ENCODE data around the gene GAS2.

The GAS2 gene

GRCh38 chr11:22674470-22675439 is 8.3 kb downstream of the GAS2 start:
- no peak for DNase-seq (ENCODE audit: low read depth in 2 of 2)

GRCh38 chr11:22677153-22677903 is 10.9 kb downstream of the GAS2 start:
- DNase-seq (ENCODE audit: low read depth in 2 of 2): no peak

GRCh38 chr11:22680628-22681027 is 14.2 kb downstream of the GAS2 start:
- no peak for DNase-seq (ENCODE audit: low read depth in 2 of 2)

- DNase-seq (ENCODE audit: low read depth in 2 of 2): no peak
Measured at GRCh38 chr11:22681281-22681812, 14.9 kb downstream of the GAS2 start.

- DNase-seq (ENCODE audit: low read depth in 2 of 2): no peak
Measured at GRCh38 chr11:22684082-22684481, 17.7 kb downstream of the GAS2 start.

GRCh38 chr11:22685111-22685510 is 18.7 kb downstream of the GAS2 start:
- DNase-seq (ENCODE audit: low read depth in 2 of 2): no peak

GRCh38 chr11:22688914-22689313 is 22.5 kb downstream of the GAS2 start:
- no peak for DNase-seq (ENCODE audit: low read depth in 2 of 2)

- DNase-seq (ENCODE audit: low read depth in 2 of 2): no peak
Measured at GRCh38 chr11:22690257-22690656, 23.8 kb downstream of the GAS2 start.

GRCh38 chr11:22690871-22691270 is 24.5 kb downstream of the GAS2 start:
- DNase-seq (ENCODE audit: low read depth in 2 of 2): no peak

GRCh38 chr11:22699388-22699787 is 33.0 kb downstream of the GAS2 start:
- no peak for DNase-seq (ENCODE audit: low read depth in 2 of 2)

GRCh38 chr11:22702031-22702430 is 35.6 kb downstream of the GAS2 start:
- DNase-seq (ENCODE audit: low read depth in 2 of 2): no peak

- no peak for DNase-seq (ENCODE audit: low read depth in 2 of 2)
Measured at GRCh38 chr11:22703040-22703439, 36.6 kb downstream of the GAS2 start.

GRCh38 chr11:22703591-22703990 is 37.2 kb downstream of the GAS2 start:
- no peak for DNase-seq (ENCODE audit: low read depth in 2 of 2)

- no peak for DNase-seq (ENCODE audit: low read depth in 2 of 2)
Measured at GRCh38 chr11:22707119-22707899, 40.9 kb downstream of the GAS2 start.

- no peak for DNase-seq (ENCODE audit: low read depth in 2 of 2)
Measured at GRCh38 chr11:22711071-22711770, 44.8 kb downstream of the GAS2 start.

GRCh38 chr11:22711880-22712279 is 45.5 kb downstream of the GAS2 start:
- DNase-seq (ENCODE audit: low read depth in 2 of 2): no peak

GRCh38 chr11:22713336-22713735 is 46.9 kb downstream of the GAS2 start:
- no peak for DNase-seq (ENCODE audit: low read depth in 2 of 2)

- no peak for DNase-seq (ENCODE audit: low read depth in 2 of 2)
Measured at GRCh38 chr11:22715971-22716370, 49.6 kb downstream of the GAS2 start.

- DNase-seq (ENCODE audit: low read depth in 2 of 2): no peak
Measured at GRCh38 chr11:22720457-22720856, 54.0 kb downstream of the GAS2 start.

- no peak for DNase-seq (ENCODE audit: low read depth in 2 of 2)
Measured at GRCh38 chr11:22723274-22723673, 56.9 kb downstream of the GAS2 start.

GRCh38 chr11:22725079-22725478 is 58.7 kb downstream of the GAS2 start:
- DNase-seq (ENCODE audit: low read depth in 2 of 2): no peak

Data from stimulated activated CD8-positive, alpha-beta memory T cell treated with anti-CD3 and anti-CD28 coated beads, Interleukin-15, amount 100 ng/mL, for 48 hours (primary cell).